C4-2B (cell line): ENCODE data around the gene FERMT3.

Experiments
- ZFX ChIP-seq: fragments of 450-650 bp; IDR thresholded peaks from 2 replicates; pipeline ENCODE4 v1.6.1; 2017
- TF ChIP-seq, protein P1 (sequence below): fragments of 450-650 bp; conservative IDR thresholded peaks from 2 replicates; pipeline ENCODE4 v1.5.1; 2017; ENCODE audit warnings: mild to moderate bottlenecking

DNA sequence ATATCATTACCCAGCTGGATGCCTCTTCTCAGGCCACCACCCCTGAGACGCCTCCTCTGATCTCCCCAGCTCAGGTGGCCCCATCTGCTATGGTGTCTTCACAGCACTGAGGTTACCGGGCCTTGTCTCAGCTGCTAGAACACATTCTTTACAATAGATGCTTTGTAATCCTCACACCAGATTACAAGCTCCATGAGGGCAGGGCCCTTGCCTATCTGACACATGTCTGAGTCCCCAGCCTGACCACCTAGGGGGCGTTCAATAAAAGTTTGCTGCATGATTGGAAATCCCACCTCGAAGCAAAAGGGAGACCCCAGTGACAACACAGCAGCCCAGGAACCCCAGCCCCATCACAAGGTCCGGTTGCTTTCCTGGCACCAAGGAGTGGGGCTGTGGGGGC lies 42.6 kb upstream of the FERMT3 start:
- TF ChIP-seq, protein P1, sequence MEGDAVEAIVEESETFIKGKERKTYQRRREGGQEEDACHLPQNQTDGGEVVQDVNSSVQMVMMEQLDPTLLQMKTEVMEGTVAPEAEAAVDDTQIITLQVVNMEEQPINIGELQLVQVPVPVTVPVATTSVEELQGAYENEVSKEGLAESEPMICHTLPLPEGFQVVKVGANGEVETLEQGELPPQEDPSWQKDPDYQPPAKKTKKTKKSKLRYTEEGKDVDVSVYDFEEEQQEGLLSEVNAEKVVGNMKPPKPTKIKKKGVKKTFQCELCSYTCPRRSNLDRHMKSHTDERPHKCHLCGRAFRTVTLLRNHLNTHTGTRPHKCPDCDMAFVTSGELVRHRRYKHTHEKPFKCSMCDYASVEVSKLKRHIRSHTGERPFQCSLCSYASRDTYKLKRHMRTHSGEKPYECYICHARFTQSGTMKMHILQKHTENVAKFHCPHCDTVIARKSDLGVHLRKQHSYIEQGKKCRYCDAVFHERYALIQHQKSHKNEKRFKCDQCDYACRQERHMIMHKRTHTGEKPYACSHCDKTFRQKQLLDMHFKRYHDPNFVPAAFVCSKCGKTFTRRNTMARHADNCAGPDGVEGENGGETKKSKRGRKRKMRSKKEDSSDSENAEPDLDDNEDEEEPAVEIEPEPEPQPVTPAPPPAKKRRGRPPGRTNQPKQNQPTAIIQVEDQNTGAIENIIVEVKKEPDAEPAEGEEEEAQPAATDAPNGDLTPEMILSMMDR = no peak
- no peak for TF ChIP-seq ZFX
